Measurements from ENCODE around the gene U2AF1L4. TPM values are rescaled to one million over a fixed set of nuclear protein-coding genes. Genes with fewer than 3 reads are reported as not detected.
A peak's percentile ranks its signal among the peaks of the same experiment; 100 is the strongest.

The U2AF1L4 gene
- total and polyA plus RNA-seq, 2 experiments from 2014 or later: 27.4 to 60.7 TPM

- Histone ChIP-seq H3K9me3 (ENCODE audit: low read depth) (no peaks in the 10 kb centered on the region), H3K4me1 (ENCODE audit: insufficient read depth) (no peaks in the 10 kb centered on the region), H3K9me2 (replicated peaks; ENCODE audit: insufficient read depth) (no peaks in the 10 kb centered on the region), H3K4me3 (no peak overlapping the region), H3K27me3 (no peaks in the 10 kb centered on the region), H3K36me3 (replicated peaks; ENCODE audit: insufficient read depth, low read depth) (no peaks in the 10 kb centered on the region), H3K79me2 (no peaks in the 10 kb centered on the region), H2AFZ (no peak overlapping the region), H4K20me1 (ENCODE audit: insufficient read depth, poor library complexity, severe bottlenecking) (no peaks in the 10 kb centered on the region), H3K4me2 (no peak overlapping the region), H3K27ac (no peak overlapping the region)
- 49% methylated on average over 7 of the region's 8 CpGs for WGBS (ENCODE audit: low lambda C conversion rate, missing lambda C conversion rate)
- peak; percentile 93 for TF ChIP-seq CTCF (IDR thresholded peaks at IDR 0.05; ENCODE audit: poor library complexity)
- no peak for TF ChIP-seq EZH2 (IDR thresholded peaks at IDR 0.05; ENCODE audit: borderline replicate concordance)
- peak; percentile 94 for DNase-seq (ENCODE audit: low spot score)
These were observed 51.2 kb downstream of the U2AF1L4 start for GRCh38 chr19:35693835-35694599.

GRCh38 chr19:35693422-35693821 is 51.8 kb downstream of the U2AF1L4 start:
- H3K27ac ChIP-seq: no peak overlapping the region
- no peak overlapping the region for H2AFZ ChIP-seq
- no peaks in the 10 kb centered on the region for H3K79me2 ChIP-seq
- no peak overlapping the region for H3K4me2 ChIP-seq
- no peak for DNase-seq (ENCODE audit: low spot score)
- no peaks in the 10 kb centered on the region for H3K9me3 ChIP-seq (ENCODE audit: low read depth)
- H3K9me2 ChIP-seq (replicated peaks; ENCODE audit: insufficient read depth): no peaks in the 10 kb centered on the region
- no peaks in the 10 kb centered on the region for H4K20me1 ChIP-seq (ENCODE audit: insufficient read depth, poor library complexity, severe bottlenecking)
- H3K27me3 ChIP-seq: no peaks in the 10 kb centered on the region
- TF ChIP-seq EZH2 (IDR thresholded peaks at IDR 0.05; ENCODE audit: borderline replicate concordance) (no peak), EZH2phosphoT487 (IDR thresholded peaks at IDR 0.05; ENCODE audit: low read depth, severe bottlenecking, unreplicated experiment) (no peak), CTCF (IDR thresholded peaks at IDR 0.05; ENCODE audit: poor library complexity) (no peak)
- H3K36me3 ChIP-seq (replicated peaks; ENCODE audit: insufficient read depth, low read depth): no peaks in the 10 kb centered on the region
- H3K4me1 ChIP-seq (ENCODE audit: insufficient read depth): no peaks in the 10 kb centered on the region
- no peak overlapping the region for H3K4me3 ChIP-seq
- WGBS (ENCODE audit: low lambda C conversion rate, missing lambda C conversion rate): 26% methylated on average over 8 of the region's 8 CpGs

Other genes with a start within 250 kb of the U2AF1L4 start
- gene DMKN, start 231.8 kb downstream of the U2AF1L4 start, total RNA-seq: 57.0 and 64.1 TPM in 2 replicates
- gene DMKN, start 231.8 kb downstream of the U2AF1L4 start, polyA plus RNA-seq: 99.5 and 111 TPM in 2 replicates
- gene SBSN, start 217.1 kb downstream of the U2AF1L4 start, total RNA-seq: 0.40 TPM in 1 of 2 replicates, not detected in the other
- gene SBSN, start 217.1 kb downstream of the U2AF1L4 start, polyA plus RNA-seq: 0.19 and 0.66 TPM in 2 replicates
- not detected in 2 replicates for gene GAPDHS, start 212.0 kb downstream of the U2AF1L4 start, total RNA-seq
- not detected in 2 replicates for gene GAPDHS, start 212.0 kb downstream of the U2AF1L4 start, polyA plus RNA-seq
- gene TMEM147, start 199.8 kb downstream of the U2AF1L4 start, total RNA-seq: 115 and 133 TPM in 2 replicates
- 287 and 288 TPM in 2 replicates for gene TMEM147, start 199.8 kb downstream of the U2AF1L4 start, polyA plus RNA-seq
- gene ATP4A, start 181.8 kb downstream of the U2AF1L4 start, total RNA-seq: 5.0 and 6.4 TPM in 2 replicates
- gene ATP4A, start 181.8 kb downstream of the U2AF1L4 start, polyA plus RNA-seq: 3.5 and 5.1 TPM in 2 replicates
- not detected in 2 replicates for gene PMIS2, start 159.2 kb downstream of the U2AF1L4 start, total RNA-seq
- gene PMIS2, start 159.2 kb downstream of the U2AF1L4 start, polyA plus RNA-seq: not detected in 2 replicates
- 4.9 and 6.3 TPM in 2 replicates for gene HAUS5, start 132.7 kb downstream of the U2AF1L4 start, total RNA-seq
- gene HAUS5, start 132.7 kb downstream of the U2AF1L4 start, polyA plus RNA-seq: 12.6 and 15.4 TPM in 2 replicates
- 43.3 and 43.6 TPM in 2 replicates for gene RBM42, start 116.4 kb downstream of the U2AF1L4 start, total RNA-seq
- gene RBM42, start 116.4 kb downstream of the U2AF1L4 start, polyA plus RNA-seq: 113 and 125 TPM in 2 replicates
- gene ETV2, start 103.7 kb downstream of the U2AF1L4 start, total RNA-seq: 1.0 and 1.4 TPM in 2 replicates
- gene ETV2, start 103.7 kb downstream of the U2AF1L4 start, polyA plus RNA-seq: 0.79 and 3.5 TPM in 2 replicates
- gene COX6B1, start 97.1 kb downstream of the U2AF1L4 start, total RNA-seq: 586 and 603 TPM in 2 replicates
- gene COX6B1, start 97.1 kb downstream of the U2AF1L4 start, polyA plus RNA-seq: 635 and 692 TPM in 2 replicates
- gene UPK1A, start 78.9 kb downstream of the U2AF1L4 start, total RNA-seq: 3.6 and 7.8 TPM in 2 replicates
- 19.6 and 27.5 TPM in 2 replicates for gene UPK1A, start 78.9 kb downstream of the U2AF1L4 start, polyA plus RNA-seq
- not detected in 2 replicates for gene ZBTB32, start 40.9 kb downstream of the U2AF1L4 start, total RNA-seq
- gene ZBTB32, start 40.9 kb downstream of the U2AF1L4 start, polyA plus RNA-seq: 0.11 and 0.80 TPM in 2 replicates
- gene KMT2B, start 27.4 kb downstream of the U2AF1L4 start, total RNA-seq: 6.9 and 12.8 TPM in 2 replicates
- gene KMT2B, start 27.4 kb downstream of the U2AF1L4 start, polyA plus RNA-seq: 9.3 and 10.7 TPM in 2 replicates
- gene IGFLR1, start 3.0 kb downstream of the U2AF1L4 start, total RNA-seq: 3.6 and 5.6 TPM in 2 replicates
- 4.5 and 4.6 TPM in 2 replicates for gene IGFLR1, start 3.0 kb downstream of the U2AF1L4 start, polyA plus RNA-seq
- gene PSENEN, start 233 bp upstream of the U2AF1L4 start, total RNA-seq: 24.8 and 39.1 TPM in 2 replicates
- gene PSENEN, start 233 bp upstream of the U2AF1L4 start, polyA plus RNA-seq: 106 and 127 TPM in 2 replicates
- 7.9 and 12.0 TPM in 2 replicates for gene LIN37, start 3.2 kb upstream of the U2AF1L4 start, total RNA-seq
- 13.6 and 17.6 TPM in 2 replicates for gene LIN37, start 3.2 kb upstream of the U2AF1L4 start, polyA plus RNA-seq
- gene HSPB6, start 11.6 kb upstream of the U2AF1L4 start, total RNA-seq: 7.1 and 14.2 TPM in 2 replicates
- gene HSPB6, start 11.6 kb upstream of the U2AF1L4 start, polyA plus RNA-seq: 235 and 240 TPM in 2 replicates
- 3.7 and 12.2 TPM in 2 replicates for gene PROSER3, start 12.8 kb upstream of the U2AF1L4 start, total RNA-seq
- 26.5 and 30.7 TPM in 2 replicates for gene PROSER3, start 12.8 kb upstream of the U2AF1L4 start, polyA plus RNA-seq
- gene ARHGAP33, start 30.1 kb upstream of the U2AF1L4 start, total RNA-seq: 0.84 and 6.7 TPM in 2 replicates
- 7.9 and 11.4 TPM in 2 replicates for gene ARHGAP33, start 30.1 kb upstream of the U2AF1L4 start, polyA plus RNA-seq
- 5.1 and 6.8 TPM in 2 replicates for gene PRODH2, start 67.4 kb upstream of the U2AF1L4 start, total RNA-seq
- gene PRODH2, start 67.4 kb upstream of the U2AF1L4 start, polyA plus RNA-seq: 7.1 and 13.9 TPM in 2 replicates
- gene NPHS1, start 107.1 kb upstream of the U2AF1L4 start, total RNA-seq: 0.30 and 0.36 TPM in 2 replicates
- 0.15 and 0.76 TPM in 2 replicates for gene NPHS1, start 107.1 kb upstream of the U2AF1L4 start, polyA plus RNA-seq
- 0.12 and 1.4 TPM in 2 replicates for gene KIRREL2, start 111.5 kb upstream of the U2AF1L4 start, total RNA-seq
- gene KIRREL2, start 111.5 kb upstream of the U2AF1L4 start, polyA plus RNA-seq: 0.64 and 2.3 TPM in 2 replicates
- 19.8 and 29.0 TPM in 2 replicates for gene APLP1, start 123.2 kb upstream of the U2AF1L4 start, total RNA-seq
- 115 and 147 TPM in 2 replicates for gene APLP1, start 123.2 kb upstream of the U2AF1L4 start, polyA plus RNA-seq
- gene NFKBID, start 155.1 kb upstream of the U2AF1L4 start, total RNA-seq: 2.7 and 3.9 TPM in 2 replicates
- 7.3 and 10.8 TPM in 2 replicates for gene NFKBID, start 155.1 kb upstream of the U2AF1L4 start, polyA plus RNA-seq
- gene HCST, start 157.1 kb upstream of the U2AF1L4 start, total RNA-seq: 0.97 and 1.4 TPM in 2 replicates
- gene HCST, start 157.1 kb upstream of the U2AF1L4 start, polyA plus RNA-seq: 3.9 and 4.8 TPM in 2 replicates
- 2.8 and 5.9 TPM in 2 replicates for gene TYROBP, start 162.9 kb upstream of the U2AF1L4 start, total RNA-seq
- gene TYROBP, start 162.9 kb upstream of the U2AF1L4 start, polyA plus RNA-seq: 2.9 and 4.9 TPM in 2 replicates
- gene LRFN3, start 191.0 kb upstream of the U2AF1L4 start, total RNA-seq: 4.7 and 5.3 TPM in 2 replicates
- gene LRFN3, start 191.0 kb upstream of the U2AF1L4 start, polyA plus RNA-seq: 15.6 and 19.2 TPM in 2 replicates
- gene SDHAF1, start 249.8 kb upstream of the U2AF1L4 start, total RNA-seq: 34.4 and 36.5 TPM in 2 replicates
- 23.9 and 28.6 TPM in 2 replicates for gene SDHAF1, start 249.8 kb upstream of the U2AF1L4 start, polyA plus RNA-seq

All from hepatocyte (in vitro differentiated cells).